Measurements from ENCODE around the gene SEMA4G.

DNA sequence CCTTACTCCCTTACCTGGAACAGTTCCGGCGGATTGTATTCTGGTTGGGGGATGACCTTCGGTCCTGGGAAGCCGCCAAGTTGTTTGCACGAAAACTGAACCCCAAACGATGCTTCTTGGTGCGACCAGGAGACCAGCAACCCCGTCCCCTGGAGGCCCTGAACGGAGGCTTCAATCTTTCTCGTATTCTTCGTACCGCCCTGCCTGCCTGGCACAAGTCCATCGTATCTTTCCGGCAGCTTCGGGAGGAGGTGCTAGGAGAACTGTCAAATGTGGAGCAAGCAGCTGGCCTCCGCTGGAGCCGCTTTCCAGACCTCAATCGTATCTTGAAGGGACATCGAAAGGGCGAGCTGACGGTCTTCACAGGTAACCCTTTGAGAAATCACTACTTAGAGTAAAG lies 19.8 kb downstream of the SEMA4G start:
- TF ChIP-seq, protein P1, sequence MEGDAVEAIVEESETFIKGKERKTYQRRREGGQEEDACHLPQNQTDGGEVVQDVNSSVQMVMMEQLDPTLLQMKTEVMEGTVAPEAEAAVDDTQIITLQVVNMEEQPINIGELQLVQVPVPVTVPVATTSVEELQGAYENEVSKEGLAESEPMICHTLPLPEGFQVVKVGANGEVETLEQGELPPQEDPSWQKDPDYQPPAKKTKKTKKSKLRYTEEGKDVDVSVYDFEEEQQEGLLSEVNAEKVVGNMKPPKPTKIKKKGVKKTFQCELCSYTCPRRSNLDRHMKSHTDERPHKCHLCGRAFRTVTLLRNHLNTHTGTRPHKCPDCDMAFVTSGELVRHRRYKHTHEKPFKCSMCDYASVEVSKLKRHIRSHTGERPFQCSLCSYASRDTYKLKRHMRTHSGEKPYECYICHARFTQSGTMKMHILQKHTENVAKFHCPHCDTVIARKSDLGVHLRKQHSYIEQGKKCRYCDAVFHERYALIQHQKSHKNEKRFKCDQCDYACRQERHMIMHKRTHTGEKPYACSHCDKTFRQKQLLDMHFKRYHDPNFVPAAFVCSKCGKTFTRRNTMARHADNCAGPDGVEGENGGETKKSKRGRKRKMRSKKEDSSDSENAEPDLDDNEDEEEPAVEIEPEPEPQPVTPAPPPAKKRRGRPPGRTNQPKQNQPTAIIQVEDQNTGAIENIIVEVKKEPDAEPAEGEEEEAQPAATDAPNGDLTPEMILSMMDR (IDR thresholded peaks at IDR 0.05), result no peak
- TF ChIP-seq POLR2A (IDR thresholded peaks at IDR 0.05), result no peak

All from lower leg skin (tissue), 3 donors.